NCI-H187 treated with DMSO at 0.1 percent for 48 hours (cell line): ENCODE data around the gene TENM4.

ENCODE experiments used
- DNase-seq: peaks from one replicate; lab custom pipeline; 2025; lab: John Stamatoyannopoulos, UW

TENM4 gene

DNA sequence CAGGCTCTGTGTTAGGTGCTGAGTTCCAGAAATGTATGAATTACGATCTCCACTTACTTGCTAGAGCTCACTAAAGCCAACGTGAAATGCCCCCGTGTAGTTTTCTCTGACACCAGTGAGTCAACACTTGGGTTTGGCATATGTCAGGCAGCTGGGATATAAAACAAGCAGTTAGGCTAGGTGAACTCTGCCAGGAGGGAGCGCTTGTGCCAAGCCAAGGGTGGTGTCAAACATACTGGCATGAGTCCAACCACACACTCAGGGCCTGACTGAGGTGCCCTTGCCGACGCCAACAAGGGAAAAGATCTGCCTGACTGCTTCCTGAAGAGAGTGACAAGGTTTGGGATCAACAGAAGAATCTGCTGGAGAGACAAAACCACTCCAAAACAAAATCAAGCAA lies 698.4 kb downstream of the TENM4 start:
- peak; percentile 64 for DNase-seq

DNA sequence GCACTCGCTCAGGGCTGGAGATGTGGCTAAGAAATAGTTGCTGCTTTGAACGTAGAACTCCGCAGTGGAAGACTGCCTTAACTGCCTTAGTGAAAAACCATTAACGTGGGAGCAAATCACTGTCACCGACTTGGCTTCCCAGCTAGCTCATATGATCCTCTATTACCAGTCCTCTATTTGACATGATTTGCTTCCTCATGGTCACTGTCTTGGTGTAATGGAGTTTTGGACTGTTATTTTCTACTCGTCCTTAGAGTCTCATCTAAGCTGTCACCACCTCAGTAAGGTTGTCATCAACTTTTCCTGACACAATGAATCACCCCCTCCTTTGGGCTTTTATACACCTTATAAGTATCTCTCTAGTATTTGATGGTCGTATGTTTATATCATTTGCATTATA lies 699.1 kb downstream of the TENM4 start:
- no peak for DNase-seq

DNA sequence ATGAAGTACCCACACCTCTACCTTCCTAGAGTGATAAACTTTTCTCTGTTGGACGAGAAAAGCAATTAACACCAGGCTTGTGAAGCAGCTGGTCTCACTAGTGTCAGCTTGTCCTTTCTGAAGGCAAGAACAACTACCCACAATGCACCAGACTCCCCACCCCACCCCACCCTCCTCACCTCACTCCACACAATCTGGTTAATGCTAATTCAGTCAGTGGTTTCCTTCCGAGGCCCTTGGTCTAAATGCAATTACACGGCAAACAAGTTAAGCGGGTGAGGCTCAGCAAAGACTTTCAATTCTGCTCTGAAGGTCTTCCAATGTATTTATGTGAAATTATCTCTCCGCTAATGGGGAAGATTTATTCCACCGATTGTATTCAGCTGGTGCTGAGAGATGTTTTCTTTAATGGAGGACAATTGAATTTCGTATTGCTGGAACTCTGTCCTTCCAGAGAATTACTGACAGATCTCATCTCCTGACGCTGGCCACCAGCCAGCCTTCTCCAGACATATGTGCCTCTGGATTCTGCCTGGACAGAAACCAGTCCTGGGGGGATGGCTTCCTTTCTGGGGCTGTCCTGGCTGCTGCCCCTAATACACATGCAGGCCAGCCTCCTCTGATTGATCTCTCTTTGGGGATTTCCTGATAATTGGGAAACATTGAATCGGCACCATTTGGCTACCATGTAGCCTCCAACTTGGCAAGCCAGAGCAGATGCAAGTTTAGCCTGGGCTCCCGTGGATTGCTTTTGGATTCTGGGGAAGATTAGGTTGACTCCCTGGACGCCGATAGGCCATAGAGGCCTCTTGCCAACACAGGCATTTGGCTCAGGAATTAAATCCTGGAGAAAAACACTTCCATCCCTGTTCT lies 700.4 kb downstream of the TENM4 start:
- DNase-seq, result no peak

DNA sequence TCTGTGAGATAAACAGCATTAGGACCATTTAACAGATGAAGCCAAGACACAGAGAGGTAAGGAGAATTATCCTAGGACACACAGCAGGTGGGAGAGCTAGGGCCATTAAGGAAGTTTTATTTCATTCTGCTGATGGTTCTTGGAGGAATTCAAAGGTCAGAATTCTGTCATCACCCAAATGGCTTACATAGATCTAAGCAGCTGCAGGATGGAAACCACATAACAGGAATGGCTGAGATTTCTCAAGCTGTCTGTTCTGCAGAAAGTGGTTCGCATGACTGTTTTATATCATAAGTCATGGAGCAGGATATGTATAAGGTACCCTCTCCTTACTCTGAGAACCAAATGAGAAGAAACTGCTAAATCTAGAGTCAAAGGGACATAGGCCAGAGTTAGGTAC lies 702.9 kb downstream of the TENM4 start:
- no peak for DNase-seq

DNA sequence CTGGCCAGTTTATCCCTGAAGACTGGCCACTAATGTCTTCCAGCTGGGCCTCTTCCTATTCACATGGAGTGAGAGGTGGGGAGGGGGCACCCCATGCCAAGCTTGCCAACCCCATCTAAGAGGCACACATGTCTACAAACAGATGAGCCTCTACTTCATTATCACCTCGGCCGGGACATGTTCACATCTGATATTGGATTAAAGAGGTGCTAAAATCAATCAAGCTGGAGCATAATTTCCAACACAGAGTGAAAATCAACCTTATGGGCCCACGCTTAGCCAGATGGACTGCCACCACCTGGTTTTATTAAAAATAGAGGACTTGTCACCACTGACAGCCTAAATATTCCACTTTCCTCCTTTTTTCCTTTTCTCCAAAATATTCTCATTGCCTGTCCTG lies 703.5 kb downstream of the TENM4 start:
- DNase-seq, result no peak

DNA sequence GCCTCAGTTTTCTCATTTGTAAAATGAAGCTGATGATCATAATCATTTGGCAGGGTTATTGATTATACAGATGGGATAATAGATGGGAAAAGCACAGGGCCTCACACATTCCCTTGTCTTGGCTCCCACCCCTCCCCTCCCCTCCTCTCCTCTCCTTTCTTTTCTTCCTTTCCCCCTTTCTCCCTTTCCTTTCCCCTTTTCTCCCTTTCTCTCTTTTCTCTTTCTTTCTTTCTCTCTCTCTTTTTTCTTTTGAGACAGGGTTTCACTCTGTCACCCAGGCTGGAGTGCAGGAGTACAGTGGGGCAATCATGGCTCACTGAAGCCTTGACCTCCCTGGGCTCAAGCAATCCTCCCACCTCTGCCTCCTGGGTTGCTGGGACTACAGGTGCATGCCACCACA lies 705.1 kb downstream of the TENM4 start:
- no peak for DNase-seq

DNA sequence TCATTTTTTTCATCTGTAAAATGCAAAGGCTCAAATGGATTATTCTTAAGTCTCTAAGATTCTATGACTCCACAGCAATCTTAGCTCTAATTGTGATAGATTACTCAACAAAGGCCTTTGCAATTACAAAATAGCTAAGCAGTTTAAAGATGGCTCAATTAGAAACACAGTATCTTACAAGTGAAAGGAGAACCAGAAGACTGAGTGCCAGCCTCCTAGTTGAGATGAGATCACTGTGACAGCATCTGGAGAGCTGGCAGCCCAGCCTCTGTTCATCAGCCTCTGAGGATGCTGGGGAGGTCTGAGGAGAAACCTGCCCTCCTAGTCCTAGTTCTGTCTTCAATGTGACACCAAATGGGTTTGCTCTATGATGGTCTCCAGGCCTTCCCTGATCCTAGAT lies 707.8 kb downstream of the TENM4 start:
- DNase-seq, result no peak

DNA sequence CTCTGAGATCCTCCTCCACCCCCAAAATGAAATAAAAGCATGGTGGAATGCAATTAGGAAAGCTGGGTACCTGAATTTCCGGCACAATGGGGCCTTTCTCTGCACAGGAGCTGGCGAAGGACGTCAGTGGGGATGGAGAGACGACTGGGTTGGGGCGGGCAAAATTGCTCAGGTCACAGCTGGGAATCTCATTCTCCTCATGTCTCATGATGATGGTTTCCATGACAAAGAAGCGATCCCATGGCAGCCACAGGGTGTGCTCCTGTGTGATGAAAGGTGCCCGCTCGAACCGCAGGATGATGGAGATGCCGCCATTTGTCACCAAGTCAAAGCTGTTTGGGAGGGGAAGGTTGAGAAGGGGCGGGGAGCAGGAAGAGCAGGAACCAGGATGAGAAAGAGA lies 708.6 kb downstream of the TENM4 start:
- DNase-seq, result no peak

DNA sequence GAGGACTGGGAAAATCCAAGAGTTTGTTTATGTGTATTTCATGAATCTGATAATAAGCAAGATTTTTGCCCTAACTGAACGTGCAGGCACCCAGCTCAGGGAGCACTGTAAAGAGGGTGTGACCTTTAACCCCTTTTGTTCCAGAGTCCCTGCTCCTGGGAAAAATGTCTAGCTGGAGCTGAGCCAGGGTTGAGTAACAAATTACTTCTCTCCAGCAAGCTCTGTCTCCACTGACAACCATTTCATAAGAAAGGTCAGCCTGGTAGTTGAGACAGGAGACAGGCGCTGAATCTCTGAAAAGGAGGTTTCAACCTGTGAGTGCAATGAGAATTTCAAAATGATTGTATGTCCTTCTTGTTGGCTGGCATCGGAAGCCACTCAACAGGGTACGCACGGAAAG lies 709.8 kb downstream of the TENM4 start:
- DNase-seq, result no peak

DNA sequence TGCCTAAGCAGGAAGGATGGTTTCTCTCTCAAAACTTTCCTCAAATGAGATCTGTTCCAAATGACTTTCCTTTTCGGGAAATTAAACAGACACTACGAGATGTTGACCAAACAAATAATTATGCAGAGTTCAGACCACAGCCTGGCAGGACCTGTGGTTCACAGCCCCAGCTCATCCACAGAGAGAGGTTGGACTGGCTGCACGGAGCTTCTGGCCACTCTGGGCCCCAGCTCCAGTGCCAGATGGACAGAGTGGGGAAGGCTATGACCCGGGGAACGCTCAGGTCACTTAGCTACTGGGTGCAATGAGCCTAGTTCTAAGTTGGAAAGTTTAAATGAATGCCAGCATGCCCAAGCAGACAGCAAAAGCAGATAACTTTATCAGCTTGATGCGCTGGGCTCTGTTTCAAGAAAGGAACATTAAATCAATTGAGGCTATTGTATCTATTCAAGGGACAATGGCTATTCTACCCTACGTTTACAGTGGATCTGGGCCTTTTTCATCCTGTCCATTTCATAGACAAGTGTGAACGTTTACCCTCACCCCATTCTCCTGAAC lies 710.5 kb downstream of the TENM4 start:
- no peak for DNase-seq

DNA sequence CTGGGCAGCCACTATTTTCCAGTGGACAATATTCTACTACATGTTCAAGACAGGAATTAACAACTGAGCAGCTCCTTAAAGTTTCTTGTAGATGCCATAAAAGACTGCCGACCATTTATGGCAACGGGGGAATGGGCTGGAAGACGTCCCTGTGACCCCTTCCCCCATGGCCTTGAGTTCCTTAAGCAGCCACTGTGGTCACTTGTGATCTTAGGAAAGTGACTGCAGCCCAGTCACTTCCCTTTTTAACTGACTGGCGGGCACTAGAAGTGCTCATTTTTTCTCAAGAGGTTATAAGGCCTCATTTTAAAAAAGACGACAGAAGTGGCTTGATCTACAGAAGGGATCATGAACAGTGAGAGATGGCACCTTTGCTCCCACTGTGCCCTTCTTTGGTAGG lies 713.0 kb downstream of the TENM4 start:
- DNase-seq, result no peak

DNA sequence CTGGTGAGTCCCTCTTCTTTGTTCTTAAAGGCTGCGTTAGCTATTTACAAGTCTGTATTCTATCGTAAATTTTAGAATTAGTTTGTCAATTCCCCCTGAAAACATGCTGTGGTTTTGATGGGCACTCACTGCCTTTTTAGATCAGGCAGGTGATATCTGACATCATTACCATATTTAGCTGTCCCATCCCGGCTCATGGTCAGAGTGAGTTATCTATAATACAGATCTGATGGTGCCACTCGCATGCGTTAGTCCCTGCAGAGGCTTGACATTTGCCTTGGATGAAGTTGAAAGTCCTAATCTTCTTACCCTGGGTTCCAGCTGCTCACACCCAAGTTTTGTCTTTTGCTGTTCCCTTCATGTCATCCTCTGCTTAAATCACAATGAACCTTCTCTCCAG lies 715.6 kb downstream of the TENM4 start:
- DNase-seq, result no peak

DNA sequence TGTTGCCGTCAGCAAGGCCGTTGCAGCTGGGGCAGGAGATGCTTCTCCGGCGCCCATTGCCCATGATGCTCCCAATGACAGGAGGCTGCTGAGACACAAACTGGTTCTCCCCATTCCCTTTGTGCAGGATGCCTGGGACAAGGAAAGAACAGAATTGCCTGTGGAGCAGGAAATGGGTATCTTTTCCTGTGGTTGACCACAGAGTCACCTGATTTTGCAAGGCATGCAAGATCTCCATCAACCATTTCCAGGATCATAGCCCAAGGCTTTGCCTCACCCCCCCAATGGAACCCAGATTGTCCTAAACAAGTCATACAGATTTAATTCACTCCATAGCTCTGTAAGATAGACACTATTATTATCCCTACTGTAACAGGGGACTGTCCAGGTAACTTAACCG lies 718.0 kb downstream of the TENM4 start:
- no peak for DNase-seq

DNA sequence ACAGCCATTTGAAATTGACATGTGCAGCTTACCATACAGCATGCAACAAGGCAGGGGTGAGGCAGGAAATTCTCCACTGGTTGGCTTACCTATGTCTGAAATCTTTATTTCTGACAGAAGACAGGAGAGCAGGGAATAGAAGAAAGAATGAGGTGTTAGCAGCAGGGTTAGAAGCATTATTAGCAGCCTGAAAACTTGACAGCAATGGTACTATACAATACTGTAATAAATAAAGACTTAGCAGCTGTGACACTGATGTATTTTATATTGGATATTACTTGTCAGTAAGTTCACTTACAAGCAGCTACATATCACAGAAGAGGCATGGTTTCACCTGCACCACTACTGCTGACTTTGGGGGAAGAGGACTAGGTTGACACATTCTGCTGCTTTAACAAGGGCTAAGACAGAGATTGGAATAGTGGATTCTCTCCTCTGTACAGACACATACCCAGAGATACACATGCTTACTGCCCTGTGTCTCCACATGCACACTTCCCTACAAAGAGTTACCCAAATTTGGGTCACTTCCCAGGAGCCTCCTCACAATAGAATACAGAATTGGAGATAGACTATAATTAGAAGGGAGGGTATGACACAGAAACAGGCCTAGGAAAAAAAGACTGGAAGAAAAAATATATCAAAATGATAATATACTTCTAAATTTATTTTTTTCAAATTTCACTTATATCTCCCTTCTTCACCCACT lies 720.4 kb downstream of the TENM4 start:
- DNase-seq, result no peak

DNA sequence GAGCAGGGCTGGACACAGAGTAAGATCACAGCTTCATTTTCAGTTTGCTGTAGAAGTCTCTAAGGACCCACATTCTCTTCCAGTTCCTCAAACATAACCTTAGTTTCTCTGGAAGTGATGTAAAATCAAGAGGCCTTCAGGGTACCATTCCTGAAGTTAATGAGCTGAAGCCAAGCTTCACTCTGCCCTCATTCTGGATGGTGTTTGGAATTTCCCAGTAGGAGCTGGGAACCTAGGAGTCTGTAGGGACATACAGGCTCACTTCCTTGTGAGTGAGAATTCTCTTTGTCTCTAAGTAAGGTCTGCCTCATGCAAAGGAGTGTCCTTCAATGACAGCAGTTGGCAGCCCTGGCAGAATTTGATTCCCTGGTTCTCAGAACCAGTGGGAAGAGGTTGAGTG lies 723.8 kb downstream of the TENM4 start:
- DNase-seq, result no peak

DNA sequence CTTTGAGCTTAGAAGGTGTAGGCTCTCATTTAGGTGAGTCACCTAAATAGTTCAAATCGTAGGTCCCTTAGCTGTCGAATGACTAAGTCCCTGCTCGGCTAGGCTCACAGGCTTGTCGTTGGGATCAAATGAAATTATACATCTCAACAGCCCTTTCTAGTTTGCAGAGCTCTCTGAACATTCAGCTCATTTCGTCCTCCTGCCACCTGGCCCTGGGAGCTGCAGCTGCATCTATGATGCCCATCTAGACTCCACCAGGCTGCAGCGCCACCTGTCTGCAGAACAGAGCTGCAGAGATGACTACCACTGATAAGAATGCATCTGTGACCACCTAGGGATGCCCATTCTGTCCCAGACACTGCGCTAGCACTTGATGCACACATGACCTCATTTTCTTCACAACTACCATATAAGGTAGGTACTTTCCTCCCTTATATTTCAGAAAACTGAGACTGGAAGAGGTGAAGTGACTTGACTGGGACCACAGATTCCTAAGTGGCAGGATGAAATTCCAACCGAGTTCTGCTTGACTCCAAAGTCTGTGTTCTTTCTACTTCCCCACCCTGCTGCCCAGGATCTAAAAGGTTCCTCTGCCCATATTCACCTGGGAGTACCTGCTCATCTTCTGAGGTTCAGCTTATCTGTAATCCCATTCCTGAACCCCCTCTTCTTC lies 725.1 kb downstream of the TENM4 start:
- DNase-seq, result peak; percentile 69

DNA sequence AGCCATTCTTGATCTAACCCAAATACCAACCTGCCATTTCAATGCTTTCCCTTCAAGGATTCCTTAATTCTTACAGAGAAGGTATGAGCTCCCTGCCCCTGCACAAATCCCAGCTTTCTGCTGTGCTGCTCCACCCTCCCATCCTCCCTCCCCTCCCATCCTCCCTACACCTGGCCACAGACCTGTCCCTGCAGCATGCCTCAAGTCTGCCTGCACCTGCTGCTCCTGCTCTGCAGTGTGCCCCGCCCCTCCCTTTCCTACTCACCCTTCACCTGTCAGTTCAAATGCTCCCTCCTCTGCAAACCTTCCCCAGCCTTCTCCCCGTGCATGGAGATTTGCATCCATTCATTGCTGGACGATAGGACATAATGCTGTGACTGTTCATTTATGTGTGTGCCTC lies 726.3 kb downstream of the TENM4 start:
- peak; percentile 84 for DNase-seq

DNA sequence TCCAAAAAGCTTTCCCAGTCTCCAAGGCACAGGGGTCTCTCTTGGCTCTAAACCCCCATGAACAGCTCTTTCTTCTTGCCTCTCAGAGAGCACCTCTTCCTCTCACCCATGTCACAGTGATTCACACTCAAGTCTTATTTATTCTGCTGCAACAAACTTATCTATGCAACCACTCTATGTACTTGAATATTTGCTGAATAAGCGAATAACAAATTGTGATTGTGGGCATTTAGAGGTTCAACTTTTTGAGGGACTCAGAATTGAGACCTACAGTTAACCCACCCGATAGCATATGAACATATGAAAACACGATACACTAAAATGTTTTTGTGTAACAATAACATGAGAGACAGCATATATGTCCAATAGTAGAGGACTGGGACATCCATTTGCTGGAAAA lies 729.1 kb downstream of the TENM4 start:
- DNase-seq, result no peak

DNA sequence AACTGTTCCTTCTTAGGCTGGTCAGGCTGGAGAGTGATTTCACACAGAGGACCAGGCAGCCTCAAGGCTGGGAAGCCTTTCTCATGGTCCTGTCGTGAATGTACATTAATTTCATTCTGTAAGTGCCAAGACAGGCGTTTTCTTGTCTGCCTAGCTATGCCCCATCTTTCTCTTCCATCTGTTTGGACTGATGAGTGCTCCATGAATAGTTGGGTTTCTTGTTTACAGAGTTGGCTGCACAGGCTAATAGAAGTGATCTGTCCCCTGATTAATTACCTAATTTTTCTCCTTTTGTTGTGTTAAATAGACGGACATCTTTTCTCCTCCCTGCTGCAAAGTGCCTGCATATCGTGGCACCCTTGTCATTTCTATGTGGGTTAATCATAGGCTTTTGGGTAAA lies 730.4 kb downstream of the TENM4 start:
- DNase-seq, result no peak

DNA sequence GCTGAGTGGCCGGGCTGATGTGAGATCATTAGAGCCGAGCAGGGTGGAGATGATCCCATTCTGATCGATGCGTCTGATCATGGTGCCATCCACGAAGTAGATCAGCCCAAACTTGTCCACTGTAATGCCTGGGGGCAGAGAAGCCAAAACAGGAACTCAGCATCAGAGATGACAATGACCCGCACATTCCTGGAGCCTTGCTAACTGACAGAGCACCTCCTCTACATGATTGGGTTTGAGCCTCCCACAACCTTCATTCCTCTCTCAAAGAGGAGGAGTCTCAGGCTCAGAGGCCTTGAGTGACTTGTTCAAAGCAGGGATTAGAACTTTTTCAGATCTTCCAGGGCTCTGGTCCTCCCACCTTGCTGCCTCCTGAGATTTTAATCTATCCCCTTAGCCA lies 732.4 kb downstream of the TENM4 start:
- DNase-seq, result no peak

DNA sequence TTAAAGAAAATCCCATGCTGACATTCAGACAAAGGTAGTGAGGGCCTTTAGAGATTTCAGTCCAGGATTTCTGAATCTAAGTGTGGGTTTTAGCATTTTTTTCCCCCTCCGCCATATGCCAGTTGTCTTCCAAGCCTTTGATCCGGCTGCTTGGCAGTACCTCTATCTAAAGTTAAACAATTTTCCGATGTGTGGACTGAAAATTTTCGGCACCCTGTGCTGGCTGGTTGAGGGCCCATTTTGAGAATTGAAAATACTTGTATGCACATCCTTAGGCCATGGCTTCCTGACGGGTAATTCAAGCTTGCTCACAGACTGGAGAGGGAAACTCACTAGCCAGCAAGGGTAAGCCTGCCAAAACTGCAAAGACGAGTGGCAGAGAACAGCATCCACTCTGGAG lies 734.3 kb downstream of the TENM4 start:
- no peak for DNase-seq

DNA sequence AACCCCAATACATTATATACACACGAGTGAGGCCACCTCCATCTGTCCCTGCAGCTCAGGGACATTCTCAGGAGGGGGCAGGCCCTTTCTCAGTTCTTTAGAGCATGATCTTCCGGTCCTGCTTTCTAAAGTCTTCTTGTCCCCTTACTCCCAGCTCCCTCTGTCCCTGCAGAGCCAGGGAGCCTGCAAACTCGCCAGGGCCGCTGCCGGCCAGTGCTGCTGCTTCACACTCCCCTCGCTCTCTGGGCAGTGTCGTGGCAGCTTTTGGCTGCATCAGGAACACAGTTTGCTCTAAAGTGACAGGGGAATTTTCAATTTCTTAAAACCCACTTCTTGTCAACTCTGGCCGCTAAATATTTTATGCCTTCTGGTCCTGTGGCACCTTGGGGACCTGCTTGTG lies 736.0 kb downstream of the TENM4 start:
- DNase-seq, result no peak

DNA sequence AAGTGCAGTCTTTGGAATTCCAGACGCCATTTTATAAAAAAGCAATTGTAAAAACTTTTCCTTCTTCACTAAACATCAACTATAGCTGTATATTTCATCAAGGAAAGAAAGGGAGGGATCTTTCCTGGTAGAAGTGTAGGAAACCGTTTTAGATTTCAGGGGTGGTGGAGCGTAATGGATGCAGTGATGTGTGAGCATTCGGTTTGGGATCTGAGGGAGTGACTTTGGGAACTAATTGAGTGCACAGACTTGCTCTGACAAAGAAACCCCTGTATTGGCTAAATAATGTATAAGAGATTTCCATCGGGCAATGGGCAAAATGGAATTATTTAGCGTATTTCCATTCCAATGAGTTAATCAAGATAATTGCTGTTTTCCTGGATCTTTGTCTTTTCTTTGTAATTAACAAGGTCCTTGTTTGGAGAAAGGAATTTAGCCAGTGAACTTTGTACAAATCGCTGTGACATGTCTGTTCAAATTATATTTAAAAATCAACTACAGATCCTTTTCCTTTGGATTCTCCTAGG lies 741.2 kb downstream of the TENM4 start:
- no peak for DNase-seq
